K562 (cell line): Measurements from ENCODE around the gene EHMT2. TPM values are rescaled to one million over a fixed set of nuclear protein-coding genes. Genes with fewer than 3 reads are reported as not detected.

Experiments
- ATAC-seq: fragments of 200-7000 bp; cut with Tn5 transposase; 3 replicates; pipeline ENCODE4 v1.9.1; 2020; ENCODE audit warnings: moderate library complexity
- BruUV-seq: library from RNA; stranded (reverse); fragments of 400-500 nt; replicated peaks from 2 replicates; lab custom pipeline; 2021; lab: Mats Ljungman, UMichigan
- CTCF ChIA-PET: fragments of 300-600 bp; formaldehyde crosslinking; extraction: SDS; loops from one replicate; lab custom pipeline; 2021; ENCODE audit warnings: low intra/inter-chr PET ratio; lab: Yijun Ruan, JAX
- POLR2A ChIA-PET: fragments of 300-600, 350-650 bp; sonication (Branson Sonifier 250); formaldehyde crosslinking; extraction: SDS; loops from one replicate; lab custom pipeline; 2021; ENCODE audit warnings: antibody characterized with exemption, inconsistent platforms; lab: Yijun Ruan, JAX
- DNase-seq, 4 experiments: peaks; one replicate each; pipeline versions ENCODE4 v3.0.0 to v3.0.0-alpha.2; 2011 to 2018; ENCODE audit warnings: low spot score in 3 of 4, mixed read lengths in 3 of 4; ENCODE audit errors: extremely low read depth in 1 of 4
- FAIRE-seq: peaks from 2 replicates; lab custom pipeline; 2011; peaks lifted over from hg19 to GRCh38; lab: Jason Lieb, UNC
- H2AFZ ChIP-seq: 2 replicates; pipeline ENCODE4 v1.6.0; 2011; ENCODE audit warnings: low read depth, low read length, control low read depth, inconsistent platforms
- H3K27ac ChIP-seq: fragments of 200-600 bp; 3 replicates; pipeline ENCODE4 v1.8.0; 2011; ENCODE audit warnings: low read depth, mild to moderate bottlenecking, control low read depth, inconsistent platforms, low read length, moderate library complexity, mixed read lengths; ENCODE audit errors: extremely low read depth
- H3K27me3 ChIP-seq, 2 experiments: fragments of 300-600 bp in 1 of 2; 2 replicates in 1 of 2; 3 replicates in 1 of 2; pipeline versions ENCODE4 v1.6.0 to v1.8.0; 2011; ENCODE audit warnings: inconsistent platforms in 2 of 2, low read length in 2 of 2, mild to moderate bottlenecking in 1 of 2, mixed read lengths in 1 of 2, moderate library complexity in 1 of 2; ENCODE audit not compliant: control insufficient read depth in 2 of 2, insufficient read depth in 2 of 2
- H3K36me3 ChIP-seq: fragments of 300-600 bp; 3 replicates; pipeline ENCODE4 v1.8.0; 2011; ENCODE audit warnings: mild to moderate bottlenecking, low read length, inconsistent platforms; ENCODE audit not compliant: control insufficient read depth, insufficient read depth
- H3K4me1 ChIP-seq, 2 experiments: fragments of 200-600 bp in 1 of 2; replicated peaks in 1 of 2; 2 replicates in 1 of 2; 3 replicates in 1 of 2; pipeline versions ENCODE4 v1.5.1 to v1.8.0; 2011; ENCODE audit warnings: inconsistent platforms in 2 of 2, low read length in 2 of 2, mild to moderate bottlenecking in 1 of 2, mixed read lengths in 1 of 2, moderate library complexity in 1 of 2; ENCODE audit not compliant: control insufficient read depth in 2 of 2, insufficient read depth in 2 of 2
- H3K4me2 ChIP-seq: 2 replicates; pipeline ENCODE4 v1.6.1; 2011; ENCODE audit warnings: low read length, control low read depth, inconsistent platforms, mixed read lengths; ENCODE audit not compliant: insufficient read depth
- H3K4me3 ChIP-seq: fragments of 200-600 bp; sonication (generic), shearing (Covaris generic); 2 replicates; pipeline ENCODE4 v1.5.1; 2016; ENCODE audit warnings: control low read depth, inconsistent platforms
- H3K79me2 ChIP-seq: fragments of 200-600 bp; 3 replicates; pipeline ENCODE4 v1.8.0; 2011; ENCODE audit warnings: low read length, inconsistent platforms; ENCODE audit not compliant: control insufficient read depth, insufficient read depth
- H3K9ac ChIP-seq, 2 experiments: 2 replicates each; pipeline versions ENCODE4 v1.6.0 to v1.6.1; 2011; ENCODE audit warnings: low read depth in 2 of 2, low read length in 2 of 2, control low read depth in 1 of 2, inconsistent platforms in 1 of 2, mild to moderate bottlenecking in 1 of 2, mixed read lengths in 1 of 2; ENCODE audit not compliant: insufficient read depth in 1 of 2
- H3K9me1 ChIP-seq: one replicate; pipeline ENCODE4 v1.6.0; 2011; ENCODE audit warnings: inconsistent platforms, mild to moderate bottlenecking, low read length, moderate library complexity; ENCODE audit not compliant: control insufficient read depth, insufficient read depth
- H3K9me3 ChIP-seq: replicated peaks from 2 replicates; pipeline ENCODE4 v1.5.1; 2011; ENCODE audit warnings: low read depth, low read length, inconsistent platforms; ENCODE audit not compliant: control insufficient read depth, insufficient read depth
- H4K20me1 ChIP-seq: replicated peaks from 2 replicates; pipeline ENCODE4 v1.6.1; 2011; ENCODE audit warnings: low read length, inconsistent platforms, mixed read lengths; ENCODE audit not compliant: control insufficient read depth, insufficient read depth
- CBFA2T3 ChIP-seq: fragments of 450-650 bp; IDR thresholded peaks from 2 replicates; pipeline ENCODE4 v1.6.1; 2017
- CHD1 ChIP-seq: fragments of 200-600 bp; sonication (generic); IDR thresholded peaks from one replicate; pipeline ENCODE4 v1.6.1; 2012; ENCODE audit warnings: mild to moderate bottlenecking, moderate library complexity, low read length, inconsistent platforms
- CTCF ChIP-seq, 3 experiments: IDR thresholded peaks in 2 of 3; conservative IDR thresholded peaks in 1 of 3; 2 replicates each; pipeline ENCODE4 v1.5.1; 2011 to 2012; ENCODE audit warnings: low read length in 3 of 3, mild to moderate bottlenecking in 3 of 3, control low read depth in 2 of 3, improper control_type of control experiment in 1 of 3, inconsistent platforms in 1 of 3, low read depth in 1 of 3, mixed read lengths in 1 of 3, moderate library complexity in 1 of 3; ENCODE audit not compliant: insufficient read depth in 2 of 3
- GTF2A2 ChIP-seq: IDR thresholded peaks from 2 replicates; pipeline ENCODE4 v1.6.1; 2016; ENCODE audit warnings: mild to moderate bottlenecking, missing genetic modification characterization, missing compliant biosample characterization
- POLR2A ChIP-seq: fragments of 450-650 bp; conservative IDR thresholded peaks from 2 replicates; pipeline ENCODE4 v1.6.1; 2016
- RHOXF2B ChIP-seq: fragments of 250-450 bp; sonication (Bioruptor Pico); conservative IDR thresholded peaks from 2 replicates; pipeline ENCODE4 v1.5.1; 2021
- ZBTB43 ChIP-seq: sonication (generic); formaldehyde crosslinking; IDR thresholded peaks from 2 replicates; pipeline ENCODE4 v1.8.0; 2023; ENCODE audit warnings: mild to moderate bottlenecking, missing genetic modification reagents
- ZNF592 ChIP-seq: fragments of 450-650 bp; IDR thresholded peaks from 2 replicates; pipeline ENCODE4 v1.6.1; 2017; ENCODE audit warnings: antibody characterized with exemption, mild to moderate bottlenecking
- ZNF77 ChIP-seq: fragments of 250-450 bp; sonication (Bioruptor Pico); IDR thresholded peaks from 2 replicates; pipeline ENCODE4 v1.5.0; 2020
- WGBS: fragments of 100-300 bp; shearing (Covaris generic); methylation state at CpG from one replicate; pipeline ENCODE4 v1.1.6; 2016; ENCODE audit warnings: low coverage, mixed read lengths; ENCODE audit not compliant: insufficient coverage; ENCODE audit errors: missing lambda C conversion rate; 5-methylcytosine and 5-hydroxymethylcytosine counted together
- in situ Hi-C: fragments of 300-500 bp; cut with MboI; formaldehyde crosslinking; loops from 4 replicates; pipeline ENCODE4 v1.15.0; 2018; ENCODE audit warnings: inconsistent platforms, mixed read lengths
- intact Hi-C: fragments of 100-400 bp; cut with micrococcal nuclease; formaldehyde crosslinking; loops from 2 replicates; pipeline ENCODE4 v1.14.2; 2022
- polyA plus RNA-seq, 8 experiments: library from polyadenylated mRNA; depleted of rRNA in 4 of 8; stranded (reverse) in 5 of 8; unstranded in 3 of 8; fragments of >200 nt; fragmentation: Nextera tagmentation in 2 of 8; fragmentation: Illumina TruSeq in 1 of 8; extraction: Ambion mirVana in 2 of 8; extraction: Trizol in 1 of 8; gene quantifications; 2 replicates each; pipeline versions ENCODE4 v1.2.1 to v1.2.3, GENCODE V29; 2011 to 2014; ENCODE audit warnings: inconsistent platforms in 1 of 8, missing spikeins in 1 of 8
- total RNA-seq, 7 experiments: library from RNA; depleted of rRNA in 6 of 7; stranded (reverse); fragments of >200 nt in 6 of 7; fragmentation: Illumina TruSeq in 2 of 7; extraction: Trizol in 2 of 7; gene quantifications; 2 replicates each; pipeline versions ENCODE4 v1.2.1 to v1.2.3, GENCODE V29; 2011 to 2021; ENCODE audit warnings: low replicate concordance in 1 of 7

Gene EHMT2
- total and polyA plus RNA-seq, 9 of the 15 experiments (the other 6 are each of a cell fraction or from before 2014, with no cell fraction given), result 2.1 to 63.8 (median 38.5) TPM

- H3K79me2 ChIP-seq, result no peaks in the 10 kb centered on the region
- 46% methylated on average over 3 of the region's 3 CpGs for WGBS
- ATAC-seq, result no peak
- in situ Hi-C loops (no loop called here), intact Hi-C loops (no loop called here)
- H3K36me3 ChIP-seq, result no peaks in the 10 kb centered on the region
- no peak for DNase-seq
- FAIRE-seq, result no peak
- H3K27ac ChIP-seq, result no peak overlapping the region
- H2AFZ ChIP-seq, result no peak overlapping the region
- no peaks in the 10 kb centered on the region for H4K20me1 ChIP-seq
- H3K4me2 ChIP-seq, result no peak overlapping the region
- H3K9me1 ChIP-seq, result peaks cover 3% of the 10 kb centered on the region
- H3K9ac ChIP-seq, result no peak overlapping the region
- no peak for TF ChIP-seq GTF2A2
- no peak for TF ChIP-seq POLR2A
- no peak for TF ChIP-seq ZBTB43
- no peak for TF ChIP-seq RHOXF2B (CRISPR knock-in tag)
- TF ChIP-seq CHD1, result no peak
- TF ChIP-seq ZNF592, result no peak
- no peak for TF ChIP-seq CTCF (IDR thresholded peaks at IDR 0.05 in 2 of 3, conservative IDR thresholded peaks at IDR 0.05 in 1 of 3; ENCODE audit: insufficient read depth in 2 of 3, low read depth in 1 of 3, low read length in 3 of 3)
- TF ChIP-seq CBFA2T3, result no peak
- no peak for TF ChIP-seq ZNF77 (CRISPR knock-in tag)
- peaks cover 14 to 20% of the 10 kb centered on the region in 2 experiments for H3K4me1 ChIP-seq
- no peak overlapping the region for H3K4me3 ChIP-seq
- BruUV-seq, result no TSS peak
- H3K27me3 ChIP-seq, result peaks cover 2 to 26% of the 10 kb centered on the region in 2 experiments; a peak in 3 of 5 replicates
- ChIA-PET CTCF (interaction anchor here (0.6 kb wide), 1 partner anchor 32 kb away, joined by 4 read pairs; no protein-coding TSS in a partner anchor), POLR2A (interaction anchor here (0.9 kb wide), 1 partner anchor 47 kb away, joined by 4 read pairs; the partner anchor contains the start of gene EHMT2)
- no peaks in the 10 kb centered on the region for H3K9me3 ChIP-seq
These were observed 46.2 kb upstream of the EHMT2 start for GRCh38 chr6:31943742-31944141.
